Measurements from ENCODE around the gene MSRB3. TPM values are rescaled to one million over a fixed set of nuclear protein-coding genes. Genes with fewer than 3 reads are reported as not detected.
A peak's percentile ranks its signal among the peaks of the same experiment; 100 is the strongest.

MSRB3 gene
- total RNA-seq, 2 donors from 2014 or later: 3.5 to 29.6 TPM

- no peaks in the 10 kb centered on the region for H3K4me1 ChIP-seq
- TF ChIP-seq, protein P1, sequence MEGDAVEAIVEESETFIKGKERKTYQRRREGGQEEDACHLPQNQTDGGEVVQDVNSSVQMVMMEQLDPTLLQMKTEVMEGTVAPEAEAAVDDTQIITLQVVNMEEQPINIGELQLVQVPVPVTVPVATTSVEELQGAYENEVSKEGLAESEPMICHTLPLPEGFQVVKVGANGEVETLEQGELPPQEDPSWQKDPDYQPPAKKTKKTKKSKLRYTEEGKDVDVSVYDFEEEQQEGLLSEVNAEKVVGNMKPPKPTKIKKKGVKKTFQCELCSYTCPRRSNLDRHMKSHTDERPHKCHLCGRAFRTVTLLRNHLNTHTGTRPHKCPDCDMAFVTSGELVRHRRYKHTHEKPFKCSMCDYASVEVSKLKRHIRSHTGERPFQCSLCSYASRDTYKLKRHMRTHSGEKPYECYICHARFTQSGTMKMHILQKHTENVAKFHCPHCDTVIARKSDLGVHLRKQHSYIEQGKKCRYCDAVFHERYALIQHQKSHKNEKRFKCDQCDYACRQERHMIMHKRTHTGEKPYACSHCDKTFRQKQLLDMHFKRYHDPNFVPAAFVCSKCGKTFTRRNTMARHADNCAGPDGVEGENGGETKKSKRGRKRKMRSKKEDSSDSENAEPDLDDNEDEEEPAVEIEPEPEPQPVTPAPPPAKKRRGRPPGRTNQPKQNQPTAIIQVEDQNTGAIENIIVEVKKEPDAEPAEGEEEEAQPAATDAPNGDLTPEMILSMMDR (IDR thresholded peaks at IDR 0.05): no peak
- H3K9ac ChIP-seq (ENCODE audit: low read depth in 2 of 2, low read length in 2 of 2): no peak overlapping the region
- no peak overlapping the region for H3K4me3 ChIP-seq
- H3K27me3 ChIP-seq: no peaks in the 10 kb centered on the region
- no peak for DNase-seq
- no peaks in the 10 kb centered on the region for H3K36me3 ChIP-seq
- intact Hi-C loops (cut with DNase I): no loop called here
- no peak overlapping the region for H3K27ac ChIP-seq
- no peaks in the 10 kb centered on the region for H3K9me3 ChIP-seq
These were observed 22.3 kb downstream of the MSRB3 start for GRCh38 chr12:65300679-65301349.

- Histone ChIP-seq H3K27ac (no peak overlapping the region), H3K4me3 (no peak overlapping the region), H3K9me3 (no peaks in the 10 kb centered on the region), H3K4me1 (no peaks in the 10 kb centered on the region), H3K27me3 (no peaks in the 10 kb centered on the region), H3K9ac (ENCODE audit: low read depth in 2 of 2, low read length in 2 of 2) (no peak overlapping the region), H3K36me3 (no peaks in the 10 kb centered on the region)
- intact Hi-C loops (cut with DNase I): no loop called here
- no peak for DNase-seq
- TF ChIP-seq, protein P1 (IDR thresholded peaks at IDR 0.05): no peak
These were observed 24.4 kb downstream of the MSRB3 start for GRCh38 chr12:65302891-65303290.

- no peak for DNase-seq
These were observed 27.0 kb downstream of the MSRB3 start for GRCh38 chr12:65305346-65305950.

DNA sequence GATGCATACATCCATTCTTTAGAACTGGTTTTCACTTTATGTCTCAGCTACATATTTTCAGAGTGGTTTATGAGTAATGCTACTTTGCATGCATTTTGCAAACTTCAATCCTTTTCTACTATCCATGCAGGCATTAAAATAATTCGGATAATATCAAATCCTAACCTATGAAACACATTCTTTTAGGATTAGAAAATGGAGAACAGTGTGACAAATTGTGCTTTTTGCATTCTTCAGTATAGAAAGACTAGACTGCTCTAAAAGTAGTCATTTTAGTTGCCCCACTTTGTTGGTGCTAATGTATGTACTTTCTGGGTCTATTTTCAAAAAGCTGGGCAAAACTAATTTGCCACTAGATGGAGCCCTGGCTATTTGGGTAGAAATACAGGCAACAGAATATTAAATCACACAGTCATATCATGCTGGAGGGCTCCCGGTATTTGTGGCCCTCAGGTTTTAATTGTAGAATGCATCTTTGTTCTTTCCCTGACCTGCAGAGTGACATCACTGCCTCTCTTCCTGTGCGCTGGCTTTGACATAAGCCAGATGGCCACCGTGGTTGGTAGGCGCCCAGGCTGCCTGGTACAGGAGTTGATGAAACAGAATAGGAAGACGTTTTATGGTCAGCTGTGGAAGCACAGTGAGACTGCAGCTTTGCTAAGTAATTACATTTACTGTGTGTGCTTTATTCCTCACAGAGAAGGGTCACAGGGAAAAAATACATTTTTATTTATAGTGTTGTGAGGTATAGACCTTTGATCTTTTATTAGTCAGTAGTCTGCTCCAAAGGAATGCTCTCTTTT is 28.1 kb downstream of the MSRB3 start:
- TF ChIP-seq, protein P1 (IDR thresholded peaks at IDR 0.05): peak; percentile 37
- no peak overlapping the region for H3K4me3 ChIP-seq
- H3K27me3 ChIP-seq: no peaks in the 10 kb centered on the region
- H3K36me3 ChIP-seq: no peaks in the 10 kb centered on the region
- no peak overlapping the region for H3K9ac ChIP-seq (ENCODE audit: low read depth in 2 of 2, low read length in 2 of 2)
- intact Hi-C loops (cut with DNase I): loop anchor here (5.0 kb wide), 1 partner anchor 781 kb away; no protein-coding TSS in a partner anchor
- no peaks in the 10 kb centered on the region for H3K9me3 ChIP-seq
- H3K27ac ChIP-seq: no peak overlapping the region
- peak; percentile 22 for DNase-seq
- no peaks in the 10 kb centered on the region for H3K4me1 ChIP-seq

More at GRCh38 chr12:65305346-65305950, 27.0 kb downstream of the MSRB3 start:
- Histone ChIP-seq H3K4me1 (no peaks in the 10 kb centered on the region), H3K27ac (no peak overlapping the region), H3K27me3 (no peaks in the 10 kb centered on the region), H3K4me3 (no peak overlapping the region), H3K36me3 (no peaks in the 10 kb centered on the region), H3K9me3 (no peaks in the 10 kb centered on the region), H3K9ac (ENCODE audit: low read depth in 2 of 2, low read length in 2 of 2) (no peak overlapping the region)
- TF ChIP-seq, protein P1 (IDR thresholded peaks at IDR 0.05): no peak
- intact Hi-C loops (cut with DNase I): loop anchor here (5.0 kb wide), 1 partner anchor 782 kb away; no protein-coding TSS in a partner anchor

- no peaks in the 10 kb centered on the region for H3K4me1 ChIP-seq
- intact Hi-C loops (cut with DNase I): loop anchor here (5.0 kb wide), 1 partner anchor 780 kb away; no protein-coding TSS in a partner anchor
- no peak overlapping the region for H3K9ac ChIP-seq (ENCODE audit: low read depth in 2 of 2, low read length in 2 of 2)
- no peaks in the 10 kb centered on the region for H3K27me3 ChIP-seq
- no peaks in the 10 kb centered on the region for H3K9me3 ChIP-seq
- H3K27ac ChIP-seq: no peak overlapping the region
- TF ChIP-seq, protein P1 (IDR thresholded peaks at IDR 0.05): no peak
- no peak overlapping the region for H3K4me3 ChIP-seq
- no peaks in the 10 kb centered on the region for H3K36me3 ChIP-seq
- no peak for DNase-seq
These were observed 28.7 kb downstream of the MSRB3 start for GRCh38 chr12:65307169-65307501.
